Measurements from ENCODE around the gene RAB11FIP4. TPM values are rescaled to one million over a fixed set of nuclear protein-coding genes. Genes with fewer than 3 reads are reported as not detected.

Gene RAB11FIP4
- total RNA-seq, 1 experiment from 2014 or later, result 54.9 TPM

GRCh38 chr17:31431098-31431851 is 39.8 kb downstream of the RAB11FIP4 start:
- POLR2A ChIA-PET, result no interaction called here
- peaks cover 13% of the 10 kb centered on the region for H3K4me1 Mint-ChIP-seq
- CTCF ChIA-PET, result interaction anchor here (0.7 to 2.1 kb wide), 4 partner anchors 40 to 411 kb away, joined by 3 to 7 read pairs (median 4); no protein-coding TSS in a partner anchor
- DNase-seq (ENCODE audit: low spot score) (no peak), ATAC-seq (no peak)
- TF ChIP-seq STAT6 (CRISPR knock-in tag; conservative IDR thresholded peaks at IDR 0.05; ENCODE audit: low read depth) (no peak), ESRRA (CRISPR knock-in tag; IDR thresholded peaks at IDR 0.05; ENCODE audit: borderline replicate concordance) (no peak), JUN (CRISPR knock-in tag; IDR thresholded peaks at IDR 0.05) (no peak), ZBTB43 (CRISPR knock-in tag; IDR thresholded peaks at IDR 0.05) (no peak), CREB1 (CRISPR knock-in tag; IDR thresholded peaks at IDR 0.05) (no peak), RELA (CRISPR knock-in tag; IDR thresholded peaks at IDR 0.05; ENCODE audit: borderline replicate concordance) (no peak), RORB (CRISPR knock-in tag; IDR thresholded peaks at IDR 0.05) (no peak), USF1 (CRISPR knock-in tag; IDR thresholded peaks at IDR 0.05) (no peak), ZNF425 (CRISPR knock-in tag; conservative IDR thresholded peaks at IDR 0.05) (no peak), ZNF671 (CRISPR knock-in tag; IDR thresholded peaks at IDR 0.05) (no peak), GRHL2 (CRISPR knock-in tag; IDR thresholded peaks at IDR 0.05; ENCODE audit: insufficient replicate concordance, severe bottlenecking) (no peak)
- H3K27me3 Mint-ChIP-seq (ENCODE audit: low read depth), result no peaks in the 10 kb centered on the region; the same call in 1 of the 2 replicates
- H3K27ac Mint-ChIP-seq, result no peak overlapping the region
- H3K4me3 Mint-ChIP-seq, result no peak overlapping the region
- H3K9me3 Mint-ChIP-seq, result peaks cover 4% of the 10 kb centered on the region
- no peaks in the 10 kb centered on the region for H3K36me3 Mint-ChIP-seq

GRCh38 chr17:31431852-31432658 is 40.6 kb downstream of the RAB11FIP4 start:
- H3K4me3 Mint-ChIP-seq, result no peak overlapping the region
- ATAC-seq, result peak; percentile 67
- peaks cover 4% of the 10 kb centered on the region for H3K9me3 Mint-ChIP-seq
- 0 out of 2 replicates have a peak overlapping the region, but pooled peaks have one; percentile 42 for H3K27ac Mint-ChIP-seq
- ChIA-PET CTCF (interaction anchor here (0.6 to 2.1 kb wide), 6 partner anchors 22 to 411 kb away, joined by 3 to 7 read pairs (median 3); no protein-coding TSS in a partner anchor), POLR2A (interaction anchor here (0.7 kb wide), 1 partner anchor 92 kb away, joined by 3 read pairs; no protein-coding TSS in a partner anchor)
- H3K4me1 Mint-ChIP-seq, result peaks cover 13% of the 10 kb centered on the region
- DNase-seq (ENCODE audit: low spot score), result no peak
- H3K27me3 Mint-ChIP-seq (ENCODE audit: low read depth), result no peaks in the 10 kb centered on the region; the same call in 1 of the 2 replicates
- H3K36me3 Mint-ChIP-seq, result no peaks in the 10 kb centered on the region
- no peak for TF ChIP-seq ATF6 (CRISPR knock-in tag; IDR thresholded peaks at IDR 0.05)
- peak; percentile 85 for TF ChIP-seq USF2 (CRISPR knock-in tag; IDR thresholded peaks at IDR 0.05)
- no peak for TF ChIP-seq FOXJ3 (CRISPR knock-in tag; IDR thresholded peaks at IDR 0.05; ENCODE audit: borderline replicate concordance)
- TF ChIP-seq ZSCAN18 (CRISPR knock-in tag; IDR thresholded peaks at IDR 0.05), result no peak
- no peak for TF ChIP-seq ZNF425 (CRISPR knock-in tag; conservative IDR thresholded peaks at IDR 0.05)
- no peak for TF ChIP-seq ZBTB43 (CRISPR knock-in tag; IDR thresholded peaks at IDR 0.05)

Data from WTC11 (cell line).